Stromal cell of bone marrow (primary cell): ENCODE measurements around the gene ADAMTS4.

ENCODE experiments used
- DNase-seq: peaks from one replicate; pipeline ENCODE4 v3.0.0-alpha.2; 2012; ENCODE audit warnings: low read depth

ADAMTS4 gene

DNA sequence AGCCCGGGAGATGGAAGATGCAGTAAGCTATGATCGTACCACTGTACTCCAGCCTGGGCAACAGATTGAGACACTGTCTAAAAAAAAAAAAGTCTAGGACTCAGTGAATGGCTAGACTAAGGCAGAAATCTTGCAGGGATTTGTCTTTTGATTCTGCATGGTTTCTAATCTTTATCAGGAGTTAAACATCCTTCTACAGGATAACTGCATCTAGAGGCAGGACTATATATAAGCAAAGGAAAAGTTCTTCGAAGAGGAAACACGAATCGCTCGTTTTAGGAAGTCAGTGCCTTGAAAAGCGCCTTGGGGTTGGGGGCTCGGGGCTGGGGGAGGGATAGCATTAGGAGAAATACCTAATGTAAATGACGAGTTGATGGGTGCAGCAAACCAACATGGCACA lies 45.7 kb downstream of the ADAMTS4 start:
- DNase-seq, result no peak

GRCh38 chr1:161145832-161146231 lies 53.0 kb downstream of the ADAMTS4 start:
- DNase-seq, result no peak

DNA sequence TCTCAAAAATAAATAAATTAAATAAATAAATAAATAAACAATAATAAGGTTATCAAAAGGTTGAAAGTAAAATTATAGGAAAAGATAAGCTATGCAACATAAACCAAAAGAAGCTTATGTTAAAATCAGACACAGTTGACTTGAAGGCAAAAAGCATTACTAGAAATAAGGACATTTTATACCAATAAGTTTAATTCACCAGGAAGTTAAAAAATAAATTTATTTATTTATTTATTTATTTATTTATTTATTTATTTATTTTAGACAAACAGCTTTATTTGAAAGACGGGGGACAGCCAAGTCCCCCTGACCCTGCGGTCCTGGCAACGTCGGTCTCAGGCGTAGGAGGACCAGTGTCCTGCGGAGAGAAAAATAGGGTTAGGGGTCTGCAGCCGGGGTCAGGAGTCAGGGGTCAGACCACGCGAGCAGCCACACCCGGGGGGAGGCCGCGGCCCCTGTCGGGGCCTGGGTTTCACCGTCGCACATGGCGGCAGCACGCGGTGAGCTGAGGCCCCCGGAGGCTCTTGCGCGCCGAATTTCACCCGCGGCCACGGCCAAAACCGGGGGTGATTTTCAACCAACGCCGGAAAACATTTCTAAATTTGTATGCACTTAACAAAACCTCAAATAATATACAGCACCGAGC lies 58.0 kb downstream of the ADAMTS4 start:
- no peak for DNase-seq

- DNase-seq, result peak; percentile 27
Measured at GRCh38 chr1:161139766-161140165, 59.1 kb downstream of the ADAMTS4 start.

DNA sequence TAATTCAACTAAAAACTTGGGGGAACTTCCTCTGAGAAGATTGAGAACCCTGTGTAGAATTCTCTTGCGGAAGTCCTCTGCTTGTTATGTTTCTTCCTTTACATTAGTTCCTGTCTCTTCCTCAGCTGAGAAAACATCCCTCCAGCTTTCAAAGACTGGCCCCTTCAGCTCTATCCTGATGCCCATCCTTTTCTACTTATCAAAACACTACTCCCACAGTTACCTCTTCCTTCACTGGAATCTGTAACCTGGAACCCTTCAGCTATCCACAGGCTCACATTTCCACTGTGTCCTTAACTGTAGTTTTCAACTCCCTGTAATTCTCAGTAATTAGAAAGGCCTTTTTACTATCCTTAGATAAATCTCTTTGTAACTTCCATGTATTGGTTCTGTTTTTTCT lies 60.4 kb downstream of the ADAMTS4 start:
- no peak for DNase-seq

DNA sequence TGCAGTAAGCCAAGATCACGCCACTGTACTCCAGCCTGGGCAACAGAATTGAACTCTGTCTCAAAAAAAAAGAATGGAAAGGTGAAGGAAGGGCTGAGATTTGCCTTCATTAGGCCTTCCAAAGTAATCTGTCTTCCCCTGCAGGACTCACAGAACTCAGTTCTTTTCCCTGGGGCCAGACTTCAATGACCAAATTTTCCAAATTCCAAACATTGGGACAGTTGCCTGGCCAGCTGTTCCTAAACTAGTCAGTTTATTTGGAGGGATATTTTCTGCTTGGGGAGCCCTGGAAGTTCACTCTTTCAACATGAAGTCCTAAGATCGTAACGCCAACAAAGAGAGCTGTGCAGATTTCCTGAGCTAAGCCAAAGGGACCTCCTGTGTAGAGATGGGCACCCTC lies 61.0 kb downstream of the ADAMTS4 start:
- DNase-seq, result no peak
